Endothelial cell of hepatic sinusoid (primary cell): ENCODE measurements around the gene ZNF420.
"Not testable (repeated sequence)": the region's sequence is repeated elsewhere in the genome, so short reads cannot be mapped to it uniquely, and the experiment has no call there.

Experiments used
- in situ Hi-C: cut with HindIII; loops from 2 replicates; pipeline ENCODE4 v1.10.0; 2017; ENCODE audit warnings: low sequenced_read_pairs

The ZNF420 gene

GRCh38 chr19:37077934-37078716, at the start of gene ZNF420:
Gene ZNF420, plus strand, starts transcription at chr19:37078433. Its CDS starts 10,686 bp downstream, at chr19:37089119.
- in situ Hi-C loops, result no loop called here

- in situ Hi-C loops, result no loop called here
These were observed 33.1 kb upstream of the ZNF420 start for GRCh38 chr19:37045140-37045539.

GRCh38 chr19:37055330-37055729, 22.9 kb upstream of the ZNF420 start:
- in situ Hi-C loops, result no loop called here

GRCh38 chr19:37056776-37057175, 21.5 kb upstream of the ZNF420 start:
- in situ Hi-C loops, result no loop called here

GRCh38 chr19:37059142-37059541, 19.1 kb upstream of the ZNF420 start:
- in situ Hi-C loops, result no loop called here

- in situ Hi-C loops, result not testable (repeated sequence)
These were observed 13.3 kb upstream of the ZNF420 start for GRCh38 chr19:37064886-37065285.

GRCh38 chr19:37074111-37074510, 4.1 kb upstream of the ZNF420 start:
- in situ Hi-C loops, result no loop called here

GRCh38 chr19:37074819-37075362, 3.3 kb upstream of the ZNF420 start:
- in situ Hi-C loops, result no loop called here

GRCh38 chr19:37076524-37076923, 1.7 kb upstream of the ZNF420 start:
- in situ Hi-C loops, result not testable (repeated sequence)

- in situ Hi-C loops, result no loop called here
These were observed 716 bp upstream of the ZNF420 start for GRCh38 chr19:37077501-37077933.

GRCh38 chr19:37078717-37079032, 442 bp downstream of the ZNF420 start:
- in situ Hi-C loops, result no loop called here

- in situ Hi-C loops, result no loop called here
These were observed 1.0 kb downstream of the ZNF420 start for GRCh38 chr19:37079238-37079637.

- in situ Hi-C loops, result no loop called here
These were observed 4.1 kb downstream of the ZNF420 start for GRCh38 chr19:37082307-37082706.

GRCh38 chr19:37087110-37087509, 8.9 kb downstream of the ZNF420 start:
- in situ Hi-C loops, result no loop called here

- in situ Hi-C loops, result no loop called here
These were observed 17.6 kb downstream of the ZNF420 start for GRCh38 chr19:37095859-37096258.

GRCh38 chr19:37098570-37098969, 20.3 kb downstream of the ZNF420 start:
- in situ Hi-C loops, result no loop called here

- in situ Hi-C loops, result not testable (repeated sequence)
These were observed 25.9 kb downstream of the ZNF420 start for GRCh38 chr19:37104135-37104534.

- in situ Hi-C loops, result not testable (repeated sequence)
These were observed 33.5 kb downstream of the ZNF420 start for GRCh38 chr19:37111753-37112152.

- in situ Hi-C loops, result no loop called here
These were observed 35.8 kb downstream of the ZNF420 start for GRCh38 chr19:37114001-37114400.

- in situ Hi-C loops, result not testable (repeated sequence)
These were observed 43.9 kb downstream of the ZNF420 start for GRCh38 chr19:37122093-37122492.

GRCh38 chr19:37127999-37128820, 50.0 kb downstream of the ZNF420 start:
- in situ Hi-C loops, result no loop called here

GRCh38 chr19:37128821-37129177, 50.6 kb downstream of the ZNF420 start:
- in situ Hi-C loops, result no loop called here
